ENCODE results near the gene FDXR.
A peak's percentile ranks its signal among the peaks of the same experiment; 100 is the strongest.

Gene FDXR

DNA sequence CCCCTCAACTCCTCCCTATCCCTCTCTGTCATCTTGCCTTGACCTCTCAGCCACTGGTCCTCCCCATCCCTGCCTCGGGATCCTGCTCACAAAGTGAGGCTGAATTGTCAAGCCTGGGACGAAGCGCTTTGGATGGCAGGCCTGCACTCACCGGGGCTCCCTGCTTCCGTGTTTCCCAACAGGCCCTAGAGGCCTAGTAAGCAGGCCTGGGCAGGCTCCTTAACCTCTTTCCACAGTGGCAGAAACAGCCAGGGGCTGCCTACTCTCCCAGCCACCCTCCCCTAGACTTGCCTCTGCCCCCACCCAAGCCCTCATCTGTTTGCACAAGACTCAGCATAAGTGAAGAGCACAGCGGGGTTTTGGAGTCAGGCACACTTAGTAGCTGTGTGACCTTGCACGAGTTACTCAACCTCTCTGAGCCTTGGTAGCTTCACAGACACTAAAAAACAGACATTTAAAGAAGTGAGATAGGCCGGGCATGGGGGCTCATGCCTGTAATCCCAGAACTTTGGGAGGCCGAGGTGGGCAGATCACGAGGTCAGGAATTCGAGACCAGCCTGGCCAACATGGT, 25.7 kb upstream of the FDXR start:
- DNase-seq (ENCODE audit: low read depth), result no peak

GRCh38 chr17:74893936-74894671, 21.3 kb upstream of the FDXR start:
- no peak for DNase-seq (ENCODE audit: low read depth)

- DNase-seq (ENCODE audit: low read depth), result no peak
These were observed 20.4 kb upstream of the FDXR start, which contains the start of gene FADS6 for GRCh38 chr17:74892974-74893911. TSS of gene FADS6 (minus strand) at chr17:74893633. CDS start at chr17:74893595, 38 bp downstream.

DNA sequence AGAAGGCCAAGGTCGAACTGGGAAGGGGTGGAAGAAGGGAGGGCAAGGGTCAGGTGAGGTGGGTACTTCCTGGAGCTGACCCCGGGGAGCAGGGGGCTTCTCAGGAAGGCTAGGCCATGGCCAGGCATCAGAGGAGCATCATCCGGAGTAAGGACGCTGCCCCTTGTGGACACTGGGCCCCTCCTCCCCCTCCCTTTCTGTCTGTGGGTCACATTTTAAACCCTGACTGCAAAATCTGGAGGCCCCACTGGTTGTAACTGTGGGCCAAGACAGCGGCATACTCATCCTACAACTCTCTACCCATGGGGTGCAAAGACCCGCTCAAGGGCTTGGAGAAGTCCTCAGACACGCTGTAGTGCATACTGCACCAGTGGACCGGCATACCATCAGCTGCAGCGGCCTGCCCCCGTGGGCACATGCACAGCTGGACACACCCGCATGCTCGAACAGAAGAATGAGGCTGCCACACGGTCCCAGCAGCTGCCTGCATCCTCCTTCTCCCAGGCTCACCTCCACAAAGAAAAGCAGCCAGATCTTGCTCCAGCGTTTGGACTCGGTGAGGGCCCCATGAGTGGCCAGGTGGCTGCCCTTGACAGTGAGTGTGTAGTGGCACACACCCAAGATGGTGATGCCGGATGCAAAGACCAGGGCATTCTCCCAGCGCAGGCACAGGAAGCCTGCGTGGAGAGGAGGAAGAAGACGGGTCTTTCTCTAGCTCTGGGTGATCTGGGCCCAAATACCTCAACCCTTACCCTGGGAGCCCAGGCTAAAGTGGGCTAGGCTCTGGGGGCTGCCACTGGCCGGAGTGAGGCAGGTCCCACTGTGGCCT, 19.4 kb upstream of the FDXR start:
- DNase-seq (ENCODE audit: low read depth), result no peak

DNA sequence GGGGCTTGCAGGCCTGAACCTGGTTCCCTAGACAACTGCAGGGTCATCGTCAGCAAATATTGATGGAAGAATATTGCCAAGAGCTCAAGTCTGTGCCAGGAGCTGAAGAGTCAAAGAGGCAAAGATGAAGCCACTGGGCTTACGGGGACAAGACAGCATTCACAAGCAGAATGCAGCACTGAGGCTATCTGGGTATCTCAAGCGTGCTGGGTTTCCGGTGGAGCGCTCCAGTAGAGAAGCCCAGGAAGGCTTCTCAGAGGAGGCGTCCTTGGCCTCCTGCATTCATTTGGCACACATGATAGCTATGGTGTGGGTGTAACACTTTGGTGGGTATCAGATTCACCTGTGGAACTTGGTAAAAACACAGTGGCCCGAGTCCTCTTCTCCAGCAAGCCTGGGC, 17.8 kb upstream of the FDXR start:
- DNase-seq (ENCODE audit: low read depth), result no peak

- no peak for DNase-seq (ENCODE audit: low read depth)
These were observed 15.7 kb upstream of the FDXR start for GRCh38 chr17:74888469-74888868.

DNA sequence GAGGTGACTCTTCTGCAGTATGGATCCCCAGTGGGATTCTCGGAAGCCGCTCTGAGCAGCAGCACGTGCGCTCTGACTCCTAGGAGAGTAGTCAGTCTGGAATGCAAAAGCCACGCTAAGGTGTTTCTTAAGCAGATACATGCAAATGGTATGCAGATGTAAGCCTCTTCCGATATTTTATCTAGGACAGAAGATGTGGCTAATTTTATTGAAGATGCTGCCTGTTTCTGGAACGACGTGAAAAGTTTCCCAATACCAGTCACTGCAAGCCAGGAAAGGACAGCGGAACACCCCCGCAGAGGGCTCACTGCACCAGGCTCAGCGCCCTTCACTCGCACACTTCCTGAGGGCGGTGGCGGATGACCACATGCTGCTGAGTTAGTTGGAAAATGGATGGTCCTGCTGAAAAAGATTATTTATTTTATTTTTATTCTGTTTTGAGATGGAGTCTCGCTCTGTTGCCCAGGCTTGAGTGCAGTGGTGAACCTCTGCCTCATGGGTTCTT, 10.5 kb upstream of the FDXR start:
- DNase-seq (ENCODE audit: low read depth), result no peak

DNA sequence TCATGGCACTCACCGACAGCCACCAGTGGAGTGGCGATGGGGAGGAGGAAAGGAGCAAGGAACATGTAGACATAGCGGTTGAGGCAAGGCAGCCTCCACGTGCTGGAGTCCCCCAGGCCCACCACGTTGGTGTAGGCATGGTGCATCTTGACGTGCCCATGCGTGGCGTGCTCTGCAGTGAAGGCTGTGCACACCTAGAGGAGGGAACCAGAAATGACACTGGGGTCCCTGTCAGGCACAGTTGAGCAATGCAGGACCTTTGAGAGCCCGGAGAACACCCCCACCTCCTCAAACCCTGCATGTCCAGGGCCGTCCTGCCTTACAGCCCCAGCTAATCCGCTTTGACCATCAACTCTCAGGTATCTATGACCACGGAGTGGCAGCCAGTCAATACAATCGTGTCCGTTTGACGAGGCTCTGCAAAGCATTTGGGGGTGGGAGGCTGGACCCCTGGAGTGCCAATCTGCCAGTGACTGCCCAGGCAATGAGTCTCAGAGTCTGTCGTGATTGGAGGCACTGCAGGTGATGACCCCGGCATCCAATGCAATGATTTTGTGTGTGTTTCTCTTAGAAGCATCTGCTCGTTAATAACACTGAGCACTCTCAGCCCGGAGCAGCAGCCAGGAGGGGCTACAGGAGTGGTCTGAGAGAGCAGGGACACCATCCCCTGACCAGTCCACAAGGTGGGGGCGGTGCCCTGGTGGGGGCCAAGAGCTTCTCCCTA, 9.9 kb upstream of the FDXR start:
- DNase-seq (ENCODE audit: low read depth), result no peak

DNA sequence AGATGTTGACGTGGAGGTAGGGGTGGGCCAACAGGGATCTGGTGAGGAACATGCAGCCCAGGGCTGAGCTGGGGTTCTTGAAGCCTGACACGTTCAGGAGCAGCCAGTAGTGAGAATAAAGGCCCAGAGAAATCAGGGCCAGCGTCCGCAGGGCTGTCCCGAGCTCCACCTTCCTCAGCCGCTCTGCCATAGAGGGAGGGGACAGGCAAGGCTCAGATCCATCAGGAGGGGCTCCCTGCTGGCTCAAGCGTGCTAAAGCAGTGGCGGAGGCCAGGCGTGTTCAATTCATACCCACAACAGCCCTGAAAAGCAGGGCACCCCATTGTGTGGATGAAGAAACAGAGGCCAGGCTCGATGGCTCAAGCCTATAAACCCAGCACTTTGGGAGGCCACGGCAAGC, 8.3 kb upstream of the FDXR start:
- no peak for DNase-seq (ENCODE audit: low read depth)

- no peak for DNase-seq (ENCODE audit: low read depth)
These were observed 6.5 kb upstream of the FDXR start for GRCh38 chr17:74879308-74879707.

GRCh38 chr17:74878658-74879057, 5.9 kb upstream of the FDXR start:
- no peak for DNase-seq (ENCODE audit: low read depth)

DNA sequence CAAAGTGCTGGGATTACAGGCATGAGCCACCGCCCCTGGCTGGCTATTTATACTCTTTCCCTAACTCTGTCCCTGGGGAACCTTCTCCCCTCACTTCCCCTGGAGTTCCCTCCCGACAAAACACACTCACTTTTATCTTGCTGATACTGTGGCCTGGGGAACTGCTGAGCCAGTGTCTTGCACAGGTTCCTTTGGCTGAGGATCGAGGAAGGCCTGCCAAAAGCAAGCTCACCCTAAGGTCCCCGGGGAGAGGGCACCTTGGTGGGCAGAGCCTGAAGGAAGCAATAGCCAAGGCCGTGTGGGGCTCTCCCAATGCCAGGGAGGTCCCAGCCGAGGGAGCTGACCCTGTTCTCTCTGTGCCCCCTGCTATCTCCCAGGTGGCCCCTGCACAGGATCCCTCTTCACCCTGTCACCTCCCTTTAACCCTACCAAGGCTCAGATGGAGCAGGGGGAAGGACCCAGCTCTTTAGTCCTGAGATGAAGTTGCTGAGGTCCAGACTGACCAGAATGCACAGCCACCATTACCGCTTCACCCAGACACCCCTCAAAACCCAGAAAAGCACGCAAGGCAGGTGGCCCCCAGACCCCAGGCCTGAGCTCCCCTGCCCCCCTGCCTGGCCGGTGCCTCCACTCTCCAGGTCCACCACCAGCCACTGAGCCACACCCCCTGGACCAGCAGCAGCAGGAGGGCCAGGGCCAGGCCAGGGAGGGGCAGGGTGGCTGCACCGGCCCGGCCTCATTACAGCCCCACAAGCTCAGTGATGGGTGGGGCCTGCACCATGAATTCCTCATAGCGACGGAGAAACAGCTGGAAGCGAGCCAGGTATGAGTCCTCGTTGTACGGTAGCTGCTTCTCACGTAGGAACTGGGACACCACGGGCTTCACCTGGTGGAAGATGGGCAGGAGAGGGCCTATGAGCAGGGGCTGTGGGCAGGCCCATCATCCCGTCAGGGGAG, 5.1 kb upstream of the FDXR start:
- DNase-seq (ENCODE audit: low read depth), result no peak

DNA sequence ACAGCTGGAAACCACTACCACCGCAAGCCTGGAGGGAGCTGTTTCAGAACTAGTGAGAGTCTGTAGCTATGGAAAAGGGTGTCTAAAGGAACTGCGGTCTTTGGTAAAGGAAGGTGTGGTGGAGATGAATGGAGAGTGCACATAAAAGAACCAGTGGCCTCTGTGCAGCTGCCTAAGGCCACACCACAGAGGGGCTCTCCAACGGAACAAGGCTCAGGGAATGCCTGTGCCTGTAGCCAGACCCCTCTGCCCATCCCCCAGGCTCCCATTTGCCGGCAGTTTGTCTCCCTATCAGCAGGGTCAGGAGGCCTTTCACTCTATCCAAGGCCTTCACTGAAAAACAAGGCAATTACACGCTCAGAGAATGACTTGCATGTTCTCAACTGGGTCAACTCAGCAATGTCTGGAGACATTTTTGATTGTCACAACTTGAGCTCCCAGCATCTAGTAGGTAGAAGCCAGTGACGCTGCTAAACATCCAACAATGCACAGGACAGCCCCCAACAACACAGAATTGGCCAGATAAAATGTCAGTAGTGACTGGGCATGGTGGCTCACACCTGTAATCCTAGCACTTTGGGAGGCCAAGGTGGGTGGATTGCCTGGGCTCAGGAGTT, 3.3 kb upstream of the FDXR start:
- DNase-seq (ENCODE audit: low read depth), result no peak

DNA sequence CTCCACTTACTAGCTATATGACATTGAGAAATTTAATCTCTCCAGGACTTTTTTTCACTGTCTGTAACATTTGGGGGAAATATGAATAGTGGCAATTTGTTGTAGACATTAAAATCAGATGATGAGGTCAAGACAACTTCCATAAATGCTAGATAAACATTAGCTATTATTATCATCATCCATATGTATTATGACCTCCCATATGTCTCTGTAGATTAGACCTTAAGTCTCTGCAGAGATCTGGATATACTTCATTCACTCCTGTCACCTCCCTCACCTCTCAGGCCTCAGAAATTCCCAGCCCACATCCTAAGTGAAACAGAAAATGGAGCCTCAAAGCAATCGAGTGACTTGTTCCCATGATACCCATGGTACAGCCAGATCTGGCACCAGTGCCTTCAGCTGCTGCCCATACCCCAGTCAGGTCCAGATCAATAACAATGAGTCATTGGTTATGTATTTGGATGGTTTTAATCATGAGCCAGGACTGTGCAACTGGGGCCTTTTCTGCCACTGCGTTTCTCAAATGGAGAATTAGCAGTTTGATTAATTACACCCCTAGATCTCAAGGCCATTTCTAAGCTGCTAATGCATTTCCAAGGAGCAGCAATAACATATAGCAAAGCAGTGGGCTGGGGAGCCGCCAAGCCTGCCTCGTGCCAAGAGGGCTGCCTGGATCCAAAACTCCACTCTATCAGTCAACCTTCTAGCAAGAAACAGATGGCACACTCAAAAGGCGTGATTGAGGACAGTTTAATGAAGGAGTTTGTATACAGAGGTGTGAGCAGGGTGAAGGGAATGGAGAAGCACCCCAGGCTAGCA, 2.6 kb upstream of the FDXR start:
- DNase-seq (ENCODE audit: low read depth), result no peak

- DNase-seq (ENCODE audit: low read depth), result no peak
These were observed 1.8 kb upstream of the FDXR start for GRCh38 chr17:74874615-74875037.

- DNase-seq (ENCODE audit: low read depth), result no peak
These were observed 1.2 kb upstream of the FDXR start for GRCh38 chr17:74873874-74874614.

DNA sequence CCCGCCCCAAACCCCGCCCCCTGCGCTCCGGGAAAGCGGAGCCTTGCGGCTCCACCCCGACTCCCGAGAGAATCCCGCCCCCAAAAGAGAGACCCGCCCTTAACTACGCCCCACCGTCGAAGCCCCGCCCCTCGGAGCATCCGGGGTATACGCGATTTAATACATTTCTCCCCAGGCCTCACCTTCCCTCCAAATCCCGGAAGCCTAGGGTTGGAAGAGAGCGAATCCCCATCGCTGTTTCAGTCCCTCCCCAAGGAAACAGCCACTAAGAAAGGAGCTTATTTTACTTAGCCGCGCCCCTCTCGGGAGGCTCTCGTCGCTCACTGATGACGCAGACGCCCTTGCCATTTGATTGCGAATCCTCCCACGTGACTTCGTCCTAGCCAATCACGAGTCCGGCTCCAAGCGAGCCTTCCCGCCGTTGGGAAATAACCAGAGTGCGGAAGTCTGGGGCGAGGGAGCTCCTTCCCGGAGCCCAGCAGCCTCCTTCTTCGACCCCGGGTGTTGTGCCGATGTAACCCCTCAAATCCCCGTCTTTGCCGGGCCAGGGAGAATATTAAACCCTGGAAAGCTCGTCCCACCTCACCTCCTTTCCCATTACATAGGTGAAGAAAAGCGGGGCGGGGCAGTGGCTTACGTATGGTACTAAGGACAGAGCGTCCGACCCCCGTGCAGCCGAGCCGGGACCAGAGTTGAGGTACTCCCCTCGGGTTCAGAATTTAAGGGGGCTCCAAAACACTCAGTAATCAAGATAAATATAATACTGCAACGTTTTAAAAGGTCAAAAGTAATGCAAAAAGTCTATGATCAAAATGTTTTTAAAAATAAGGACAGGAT, 461 bp upstream of the FDXR start:
- peak; percentile 98 for DNase-seq (ENCODE audit: low read depth)
